Fibroblast of skin of scalp (primary cell): ENCODE measurements around the gene ADAR.
A peak's percentile ranks its signal among the peaks of the same experiment; 100 is the strongest.

Experiments used
- DNase-seq: peaks from one replicate; pipeline ENCODE4 v3.0.0-alpha.2; 2013

Gene ADAR

GRCh38 chr1:154583773-154584172 is 24.2 kb downstream of the ADAR start:
- peak; percentile 57 for DNase-seq

- no peak for DNase-seq
Measured at GRCh38 chr1:154582885-154583284, 25.1 kb downstream of the ADAR start.

- no peak for DNase-seq
Measured at GRCh38 chr1:154581766-154582165, 26.2 kb downstream of the ADAR start.

- no peak for DNase-seq
Measured at GRCh38 chr1:154579374-154579773, 28.6 kb downstream of the ADAR start.

- no peak for DNase-seq
Measured at GRCh38 chr1:154578058-154578418, 29.9 kb downstream of the ADAR start.

GRCh38 chr1:154577346-154578057 is 30.5 kb downstream of the ADAR start:
- DNase-seq = no peak

DNA sequence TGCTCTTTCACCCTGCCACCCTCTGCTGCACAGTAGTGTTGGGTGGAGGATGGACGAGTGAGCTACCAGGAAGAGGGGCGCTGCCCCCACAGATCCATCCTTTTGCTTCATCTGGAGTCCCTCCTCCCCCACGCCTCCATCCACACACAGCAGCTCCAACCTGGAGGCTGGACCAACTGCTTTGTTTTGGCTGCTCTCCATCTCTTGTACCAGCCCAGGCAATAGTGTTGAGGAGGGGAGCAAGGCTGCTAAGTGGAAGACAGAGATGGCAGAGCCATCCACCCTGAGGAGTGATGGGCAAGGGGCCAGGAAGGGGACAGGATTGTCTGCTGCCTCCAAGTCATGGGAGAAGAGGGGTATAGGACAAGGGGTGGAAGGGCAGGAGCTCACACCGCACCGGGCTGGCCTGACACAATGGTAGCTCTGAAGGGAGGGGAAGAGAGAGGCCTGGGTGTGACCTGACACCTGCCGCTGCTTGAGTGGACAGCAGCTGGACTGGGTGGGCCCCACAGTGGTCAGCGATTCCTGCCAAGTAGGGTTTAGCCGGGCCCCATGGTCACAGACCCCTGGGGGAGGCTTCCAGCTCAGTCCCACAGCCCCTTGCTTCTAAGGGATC is 31.9 kb downstream of the ADAR start:
- DNase-seq = no peak

- no peak for DNase-seq
Measured at GRCh38 chr1:154575147-154575927, 32.6 kb downstream of the ADAR start.

GRCh38 chr1:154574716-154575115 is 33.3 kb downstream of the ADAR start:
- peak; percentile 33 for DNase-seq

GRCh38 chr1:154573168-154573510 is 34.8 kb downstream of the ADAR start:
- no peak for DNase-seq

- DNase-seq = no peak
Measured at GRCh38 chr1:154572468-154573167, 35.4 kb downstream of the ADAR start.

DNA sequence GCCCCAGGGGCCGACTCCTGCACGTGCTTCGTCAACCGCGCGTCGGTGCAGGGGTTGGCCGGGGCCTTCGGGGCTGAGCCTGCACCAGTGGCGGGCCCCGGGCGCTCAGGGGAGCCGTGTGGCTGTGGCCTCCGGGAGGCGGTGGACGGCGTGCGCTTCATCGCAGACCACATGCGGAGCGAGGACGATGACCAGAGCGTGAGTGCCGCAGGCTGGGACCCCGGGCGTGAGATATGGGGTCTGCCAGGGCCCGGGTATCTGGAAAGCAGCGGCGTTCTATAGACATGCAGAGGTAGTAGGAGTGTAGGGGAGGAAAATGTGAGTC is 36.1 kb downstream of the ADAR start:
- no peak for DNase-seq

DNA sequence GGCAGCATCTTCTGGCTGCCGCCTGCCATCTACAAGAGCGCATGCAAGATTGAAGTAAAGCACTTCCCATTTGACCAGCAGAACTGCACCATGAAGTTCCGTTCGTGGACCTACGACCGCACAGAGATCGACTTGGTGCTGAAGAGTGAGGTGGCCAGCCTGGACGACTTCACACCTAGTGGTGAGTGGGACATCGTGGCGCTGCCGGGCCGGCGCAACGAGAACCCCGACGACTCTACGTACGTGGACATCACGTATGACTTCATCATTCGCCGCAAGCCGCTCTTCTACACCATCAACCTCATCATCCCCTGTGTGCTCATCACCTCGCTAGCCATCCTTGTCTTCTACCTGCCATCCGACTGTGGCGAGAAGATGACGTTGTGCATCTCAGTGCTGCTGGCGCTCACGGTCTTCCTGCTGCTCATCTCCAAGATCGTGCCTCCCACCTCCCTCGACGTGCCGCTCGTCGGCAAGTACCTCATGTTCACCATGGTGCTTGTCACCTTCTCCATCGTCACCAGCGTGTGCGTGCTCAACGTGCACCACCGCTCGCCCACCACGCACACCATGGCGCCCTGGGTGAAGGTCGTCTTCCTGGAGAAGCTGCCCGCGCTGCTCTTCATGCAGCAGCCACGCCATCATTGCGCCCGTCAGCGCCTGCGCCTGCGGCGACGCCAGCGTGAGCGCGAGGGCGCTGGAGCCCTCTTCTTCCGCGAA is 36.6 kb downstream of the ADAR start:
- DNase-seq = no peak

GRCh38 chr1:154568157-154568815 is 39.7 kb downstream of the ADAR start:
- no peak for DNase-seq

DNA sequence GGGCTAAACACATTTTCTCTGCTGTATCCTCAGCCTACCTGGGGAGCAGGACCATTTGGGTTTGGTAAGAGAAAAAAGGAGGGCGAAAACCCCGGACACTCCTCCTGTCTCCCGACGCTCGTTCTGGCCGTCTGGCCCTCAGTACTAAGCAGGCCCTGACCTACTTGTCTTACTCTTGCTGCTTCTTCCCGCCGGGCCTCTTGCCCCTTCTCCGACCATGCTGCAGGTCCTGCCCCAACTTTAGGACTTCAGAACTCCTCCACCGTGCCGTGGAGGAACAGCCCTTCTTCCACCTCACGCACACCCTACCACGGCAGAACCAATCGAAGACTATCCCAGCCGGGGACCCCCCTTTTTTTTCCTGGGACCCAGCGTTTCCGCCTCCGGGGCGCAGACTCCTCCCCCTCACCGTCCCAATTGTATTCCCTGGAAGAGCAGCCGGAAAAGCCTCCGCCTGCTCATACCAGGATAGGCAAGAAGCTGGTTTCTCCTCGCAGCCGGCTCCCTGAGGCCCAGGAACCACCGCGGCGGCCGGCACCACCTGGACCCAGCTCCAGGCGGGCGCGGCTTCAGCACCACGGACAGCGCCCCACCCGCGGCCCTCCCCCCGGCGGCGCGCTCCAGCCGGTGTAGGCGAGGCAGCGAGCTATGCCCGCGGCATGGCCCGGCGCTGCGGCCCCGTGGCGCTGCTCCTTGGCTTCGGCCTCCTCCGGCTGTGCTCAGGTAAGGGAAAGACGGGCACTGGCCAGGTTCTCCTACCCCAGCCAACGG is 40.4 kb downstream of the ADAR start, which contains the start of gene CHRNB2:
Gene CHRNB2, plus strand, starts transcription at position 393 of the 771 bp plus-strand sequence. Its CDS starts 267 bp downstream, at position 660.
- DNase-seq = peak; percentile 44

- DNase-seq = no peak
Measured at GRCh38 chr1:154565876-154566275, 42.1 kb downstream of the ADAR start.

DNA sequence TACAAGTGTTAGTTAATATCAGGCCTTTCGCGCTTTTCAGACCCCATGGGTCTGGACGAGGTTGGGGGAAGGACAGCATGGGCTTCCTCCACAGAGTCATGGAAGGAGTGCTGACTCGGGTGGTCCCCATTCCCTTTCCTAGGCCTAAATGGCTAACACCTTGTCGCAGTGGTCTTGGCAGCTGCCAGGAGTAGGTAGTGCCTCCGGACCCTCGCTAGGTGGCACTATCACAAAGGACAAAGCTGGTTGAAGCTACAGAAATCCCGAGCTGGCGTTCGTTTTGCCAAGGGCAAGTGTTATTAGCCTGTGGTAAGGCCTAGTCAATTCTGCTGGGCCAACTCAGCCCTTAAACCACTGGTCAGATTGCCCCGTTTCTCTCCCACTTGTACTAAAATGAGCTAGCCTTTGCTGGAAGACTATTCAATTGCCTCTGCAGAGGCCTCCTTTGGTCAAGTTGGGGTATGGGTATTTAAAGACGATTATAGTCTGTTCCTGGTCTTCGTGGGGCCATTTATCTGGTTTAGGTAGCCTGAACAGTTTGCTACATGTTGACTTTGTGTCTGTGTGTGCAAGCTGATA is 48.4 kb downstream of the ADAR start:
- peak; percentile 88 for DNase-seq

DNA sequence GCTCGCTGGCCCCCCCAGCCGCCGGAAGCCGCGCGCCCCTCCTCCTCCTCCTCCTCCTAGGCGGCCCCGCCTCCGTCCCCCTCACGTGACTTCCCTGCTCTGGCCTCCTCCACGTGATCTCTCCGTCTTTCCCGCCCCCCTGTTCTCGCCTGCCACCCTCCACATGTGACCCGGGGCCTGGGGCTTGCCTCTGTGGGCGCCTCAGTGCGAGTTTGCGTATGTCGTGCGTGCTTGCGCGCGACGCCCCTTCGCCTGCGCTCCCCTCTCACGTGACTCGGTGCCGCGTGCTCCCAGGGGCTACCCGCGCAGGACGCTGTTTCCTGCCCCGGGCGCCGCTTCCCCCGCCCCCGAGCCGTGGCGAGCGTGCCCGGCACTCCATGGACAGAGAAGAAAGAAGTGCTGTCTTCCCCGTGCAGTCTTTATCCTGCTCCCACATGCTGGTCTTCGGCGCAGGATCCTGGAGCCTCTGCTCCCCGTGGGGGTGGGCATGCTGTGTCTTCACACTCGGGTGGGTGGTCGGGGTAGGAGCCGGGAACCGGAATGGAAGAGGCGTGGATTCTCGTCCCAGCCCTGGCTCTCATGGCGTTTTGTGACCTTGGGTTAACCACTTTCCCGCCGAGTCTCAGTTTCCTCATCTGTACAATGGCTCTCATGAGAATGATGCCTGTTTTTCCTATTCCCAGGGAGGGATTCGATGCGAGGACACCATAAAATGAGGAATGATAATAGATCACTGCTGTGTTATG is 49.1 kb downstream of the ADAR start:
- peak; percentile 99 for DNase-seq

DNA sequence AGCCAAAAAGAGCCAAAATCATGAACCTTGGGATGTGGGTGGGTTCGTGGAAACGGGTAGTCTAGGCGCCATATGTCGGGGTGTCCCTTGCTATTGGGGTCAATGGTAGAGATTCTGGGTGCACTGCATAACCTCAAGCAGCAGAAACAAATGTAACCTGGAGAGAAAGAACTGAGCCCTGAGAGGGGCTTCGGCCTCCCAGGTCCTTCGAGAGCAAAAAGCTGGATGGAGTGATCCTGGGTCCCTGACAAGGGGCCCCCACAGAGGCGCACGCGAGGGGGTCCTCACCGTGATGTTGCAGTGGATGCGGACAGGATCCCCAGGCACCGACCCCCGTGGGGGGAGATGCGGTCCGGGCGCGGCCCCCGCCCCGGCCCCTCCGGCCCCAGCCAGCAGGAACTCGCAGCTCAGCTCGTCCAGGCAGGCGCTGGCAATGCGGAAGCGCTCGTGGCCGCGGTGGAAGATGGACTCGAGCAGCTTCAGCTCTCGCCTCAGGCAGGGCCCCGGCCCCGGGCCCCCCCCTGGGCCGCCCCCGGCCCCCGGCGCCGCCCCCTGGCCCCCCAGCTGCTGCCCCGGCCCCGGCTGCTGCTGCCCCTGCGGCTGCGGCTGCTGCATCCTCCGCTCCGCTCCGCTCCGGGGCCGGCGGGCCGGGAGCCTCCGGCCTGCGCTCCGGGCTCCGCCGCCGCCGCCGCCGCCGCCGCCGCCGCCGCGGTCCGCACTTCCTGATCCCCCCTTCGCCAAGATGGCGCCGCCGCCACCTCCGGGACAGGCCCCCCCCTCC is 49.9 kb downstream of the ADAR start, which contains the start of gene UBE2Q1:
Gene UBE2Q1, minus strand, starts transcription at position 724 of the 781 bp plus-strand sequence. Its CDS starts 109 bp downstream, at position 615.
- no peak for DNase-seq
